ENCODE measurements around the gene CHAC1.

The CHAC1 gene

GRCh38 chr15:40925863-40926658 is 27.2 kb upstream of the CHAC1 start:
- peak; percentile 55 for DNase-seq

GRCh38 chr15:40926659-40927494 is 26.4 kb upstream of the CHAC1 start:
- no peak for DNase-seq

GRCh38 chr15:40927495-40927872 is 25.8 kb upstream of the CHAC1 start:
- no peak for DNase-seq

GRCh38 chr15:40927873-40928806 is 25.1 kb upstream of the CHAC1 start:
- DNase-seq = peak; percentile 76

- DNase-seq = peak; percentile 91
These were observed 24.2 kb upstream of the CHAC1 start, which contains the start of gene DLL4 for GRCh38 chr15:40928821-40929659. Gene DLL4, plus strand, starts transcription at chr15:40929340. Its CDS starts 329 bp downstream, at chr15:40929669.

GRCh38 chr15:40929660-40930429 is 23.4 kb upstream of the CHAC1 start:
- DNase-seq = peak; percentile 51

GRCh38 chr15:40930430-40931299 is 22.6 kb upstream of the CHAC1 start:
- peak; percentile 36 for DNase-seq

- DNase-seq = no peak
These were observed 21.8 kb upstream of the CHAC1 start for GRCh38 chr15:40931300-40932142.

GRCh38 chr15:40932156-40932555 is 21.1 kb upstream of the CHAC1 start:
- DNase-seq = peak; percentile 53

GRCh38 chr15:40932649-40933516 is 20.4 kb upstream of the CHAC1 start:
- peak; percentile 62 for DNase-seq

GRCh38 chr15:40933517-40933902 is 19.8 kb upstream of the CHAC1 start:
- no peak for DNase-seq

GRCh38 chr15:40934457-40934856 is 18.8 kb upstream of the CHAC1 start:
- DNase-seq = no peak

GRCh38 chr15:40936234-40936708 is 17.0 kb upstream of the CHAC1 start:
- DNase-seq = no peak

- no peak for DNase-seq
These were observed 16.3 kb upstream of the CHAC1 start for GRCh38 chr15:40936709-40937666.

GRCh38 chr15:40937762-40938535 is 15.3 kb upstream of the CHAC1 start:
- DNase-seq = no peak

- no peak for DNase-seq
These were observed 14.8 kb upstream of the CHAC1 start for GRCh38 chr15:40938536-40938870.

Measured in NCI-H774 (cell line).